Stomach (tissue), 9 donors: ENCODE results near the gene CDC45. TPM values are rescaled to one million over a fixed set of nuclear protein-coding genes. Genes with fewer than 3 reads are reported as not detected.

ENCODE experiments used
- DNase-seq, 2 donors: peaks; one replicate each; pipeline versions ENCODE4 v3.0.0 to v3.0.0-alpha.2; 2013 to 2019
- H3K27ac ChIP-seq, 5 donors: fragments of 200-600 bp in 4 of 5; sonication (generic) in 4 of 5; one replicate each; pipeline ENCODE4 v1.5.1; 2013 to 2019; ENCODE audit warnings: mild to moderate bottlenecking in 1 of 5, moderate library complexity in 1 of 5
- H3K27me3 ChIP-seq, 3 donors: fragments of 200-600 bp; sonication (generic); one replicate each; pipeline ENCODE4 v1.5.1; 2017 to 2019; ENCODE audit warnings: mixed run types in 1 of 3
- H3K36me3 ChIP-seq, 4 donors: fragments of 200-600 bp; sonication (generic); 1 replicate in 3 of 4; 2 replicates in 1 of 4; pipeline ENCODE4 v1.5.1; 2016 to 2019
- H3K4me1 ChIP-seq, 4 donors: fragments of 200-600 bp; sonication (generic); one replicate each; pipeline ENCODE4 v1.5.1; 2016 to 2019
- H3K4me3 ChIP-seq, 4 donors: fragments of 200-600 bp; sonication (generic) in 3 of 4; one replicate each; pipeline ENCODE4 v1.5.1; 2016 to 2019; ENCODE audit warnings: mild to moderate bottlenecking in 1 of 4
- H3K9me3 ChIP-seq, 4 donors: fragments of 200-600 bp; sonication (generic); one replicate each; pipeline ENCODE4 v1.5.1; 2016 to 2019
- EP300 ChIP-seq: sonication (generic); formaldehyde crosslinking; IDR thresholded peaks from one replicate; pipeline ENCODE4 v1.6.1; 2017; ENCODE audit warnings: antibody characterized with exemption
- POLR2A ChIP-seq, 4 donors: fragments of 450-650 bp; IDR thresholded peaks; one replicate each; pipeline ENCODE4 v1.6.1; 2016; ENCODE audit warnings: antibody characterized with exemption in 4 of 4, control low read depth in 2 of 4, mild to moderate bottlenecking in 1 of 4, moderate library complexity in 1 of 4
- POLR2AphosphoS5 ChIP-seq, 3 donors: sonication (generic); formaldehyde crosslinking; IDR thresholded peaks; one replicate each; pipeline ENCODE4 v1.6.1; 2016; ENCODE audit warnings: antibody characterized with exemption in 3 of 3
- WGBS, 5 donors: extraction: QIAGEN DNeasy Blood & Tissue Kit in 3 of 5; methylation state at CpG; one replicate each; pipeline versions ENCODE4 v1.1.5 to v1.1.7; 2013 to 2018; 5-methylcytosine and 5-hydroxymethylcytosine counted together
- intact Hi-C: fragments of 100-400 bp; cut with DNase I; formaldehyde crosslinking; loops from one replicate; pipeline ENCODE4 v1.15.1; 2023; ENCODE audit warnings: low total_unique reads
- polyA plus RNA-seq, 3 donors: library from polyadenylated mRNA; stranded (reverse); fragments of 200-250 nt; gene quantifications; one replicate each; pipeline ENCODE4 v1.2.3, GENCODE V29; 2013
- total RNA-seq, 5 donors: library from RNA; depleted of rRNA; stranded (reverse); fragments of >200 nt; gene quantifications; one replicate each; pipeline versions ENCODE4 v1.1.0 to v1.2.3, GENCODE V29; 2014 to 2016
- TF ChIP-seq, protein P1 (sequence below), 7 experiments: fragments of 450-650 bp in 4 of 7; fragments of 200-600 bp in 3 of 7; sonication (generic) in 3 of 7; IDR thresholded peaks; one replicate each; pipeline ENCODE4 v1.5.1; 2016 to 2019; ENCODE audit warnings: antibody characterized with exemption in 7 of 7, control low read depth in 2 of 7, mild to moderate bottlenecking in 1 of 7
- donor health status: healthy with polysubstance abuse.
- donor health status: Bipolar disorder and iron deficiency.
- donor health status: healthy.

Gene CDC45
- total and polyA plus RNA-seq, 8 donors: 1.2 to 44.2 (median 5.4) TPM; not detected in 1

DNA sequence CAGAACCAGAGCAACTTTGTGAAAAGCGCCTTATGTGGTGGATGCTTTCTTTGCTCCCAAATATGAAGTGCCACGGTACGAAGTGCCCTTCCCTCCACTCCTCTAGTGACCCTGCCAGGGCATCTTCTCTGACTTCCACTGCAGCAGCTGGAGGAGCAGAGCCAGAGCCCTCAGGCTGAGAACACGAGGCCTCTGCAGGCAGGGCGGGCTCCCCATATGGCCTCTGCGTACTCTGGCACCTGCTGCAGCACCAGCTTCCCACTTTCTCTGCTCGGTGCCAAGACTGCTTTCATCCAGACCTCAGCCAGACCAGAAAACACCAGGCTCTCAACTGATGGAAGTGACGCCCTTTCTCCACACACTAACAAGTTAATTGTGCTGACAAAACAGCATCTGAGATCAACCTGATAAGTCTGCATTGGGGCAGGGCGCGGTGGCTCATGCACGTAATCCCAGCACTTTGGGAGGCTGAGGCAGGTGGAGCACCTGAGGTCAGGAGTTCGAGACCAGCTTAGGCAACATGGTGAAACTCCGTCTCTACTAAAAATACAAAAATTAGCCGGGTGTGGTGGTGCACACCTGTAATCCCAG, 13.5 kb upstream of the CDC45 start:
- intact Hi-C loops: no loop called here
- WGBS, 5 donors: 76 to 89% (median 81%) methylated on average over 11 to 14 of the region's 14 CpGs

GRCh38 chr22:19466848-19467752, 12.6 kb upstream of the CDC45 start:
- DNase-seq: no peak
- peaks cover 95 to 100% (median 100%) of the 10 kb centered on the region in 4 donors for H3K36me3 ChIP-seq
- intact Hi-C loops: no loop called here
- TF ChIP-seq, protein P1, sequence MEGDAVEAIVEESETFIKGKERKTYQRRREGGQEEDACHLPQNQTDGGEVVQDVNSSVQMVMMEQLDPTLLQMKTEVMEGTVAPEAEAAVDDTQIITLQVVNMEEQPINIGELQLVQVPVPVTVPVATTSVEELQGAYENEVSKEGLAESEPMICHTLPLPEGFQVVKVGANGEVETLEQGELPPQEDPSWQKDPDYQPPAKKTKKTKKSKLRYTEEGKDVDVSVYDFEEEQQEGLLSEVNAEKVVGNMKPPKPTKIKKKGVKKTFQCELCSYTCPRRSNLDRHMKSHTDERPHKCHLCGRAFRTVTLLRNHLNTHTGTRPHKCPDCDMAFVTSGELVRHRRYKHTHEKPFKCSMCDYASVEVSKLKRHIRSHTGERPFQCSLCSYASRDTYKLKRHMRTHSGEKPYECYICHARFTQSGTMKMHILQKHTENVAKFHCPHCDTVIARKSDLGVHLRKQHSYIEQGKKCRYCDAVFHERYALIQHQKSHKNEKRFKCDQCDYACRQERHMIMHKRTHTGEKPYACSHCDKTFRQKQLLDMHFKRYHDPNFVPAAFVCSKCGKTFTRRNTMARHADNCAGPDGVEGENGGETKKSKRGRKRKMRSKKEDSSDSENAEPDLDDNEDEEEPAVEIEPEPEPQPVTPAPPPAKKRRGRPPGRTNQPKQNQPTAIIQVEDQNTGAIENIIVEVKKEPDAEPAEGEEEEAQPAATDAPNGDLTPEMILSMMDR (IDR thresholded peaks at IDR 0.05): no peak
- TF ChIP-seq POLR2A (IDR thresholded peaks at IDR 0.05) (no peak), POLR2AphosphoS5 (IDR thresholded peaks at IDR 0.05) (no peak), EP300 (no peak)
- H3K4me1 ChIP-seq: no peaks in the 10 kb centered on the region
- H3K27me3 ChIP-seq: no peaks in the 10 kb centered on the region
- no peak overlapping the region for H3K4me3 ChIP-seq
- WGBS, 5 donors: 94 to 95% (median 94%) methylated on average over 9 of the region's 9 CpGs
- no peak overlapping the region for H3K27ac ChIP-seq
- H3K9me3 ChIP-seq: no peaks in the 10 kb centered on the region

More for the DNA sequence above, 13.5 kb upstream of the CDC45 start:
- no peaks in the 10 kb centered on the region for H3K4me1 ChIP-seq
- TF ChIP-seq, protein P1 (IDR thresholded peaks at IDR 0.05): no peak
- TF ChIP-seq POLR2AphosphoS5 (IDR thresholded peaks at IDR 0.05): no peak
- TF ChIP-seq EP300: no peak
- TF ChIP-seq POLR2A (IDR thresholded peaks at IDR 0.05): no peak
- no peaks in the 10 kb centered on the region for H3K27me3 ChIP-seq
- H3K27ac ChIP-seq: no peak overlapping the region
- H3K9me3 ChIP-seq: no peaks in the 10 kb centered on the region
- no peak for DNase-seq
- H3K4me3 ChIP-seq: no peak overlapping the region
- peaks cover 94 to 100% (median 99%) of the 10 kb centered on the region in 4 donors for H3K36me3 ChIP-seq

DNA sequence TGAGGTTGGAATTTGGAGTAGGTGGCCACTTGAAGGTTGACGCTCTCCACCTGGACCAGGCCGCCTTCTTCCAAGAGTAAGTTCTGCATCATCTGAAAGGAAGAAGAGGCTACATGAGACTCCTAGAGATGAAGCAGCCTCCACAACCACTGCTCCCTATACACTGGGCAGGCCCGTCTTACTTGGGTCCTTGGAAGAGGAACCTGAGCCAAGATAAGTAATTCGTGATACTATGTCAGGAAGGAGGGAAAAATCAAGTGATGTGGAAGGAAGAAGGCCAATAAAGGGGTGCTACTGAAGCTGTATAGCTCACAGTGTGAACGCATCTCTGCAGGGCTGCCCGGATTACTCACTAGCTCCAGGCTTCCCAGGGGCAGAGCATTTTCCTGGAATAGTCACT, 11.8 kb upstream of the CDC45 start:
- Histone ChIP-seq H3K27ac (no peak overlapping the region), H3K4me3 (no peak overlapping the region), H3K36me3 (peaks cover 97 to 100% (median 100%) of the 10 kb centered on the region in 4 donors), H3K9me3 (no peaks in the 10 kb centered on the region), H3K4me1 (no peaks in the 10 kb centered on the region), H3K27me3 (no peaks in the 10 kb centered on the region)
- DNase-seq: no peak
- intact Hi-C loops: no loop called here
- 80 to 95% (median 90%) methylated on average over 6 of the region's 6 CpGs for WGBS, 5 donors
- TF ChIP-seq POLR2AphosphoS5 (IDR thresholded peaks at IDR 0.05): no peak
- TF ChIP-seq, protein P1 (IDR thresholded peaks at IDR 0.05): no peak
- no peak for TF ChIP-seq POLR2A (IDR thresholded peaks at IDR 0.05)
- no peak for TF ChIP-seq EP300

- H3K36me3 ChIP-seq: peaks cover 95 to 100% (median 100%) of the 10 kb centered on the region in 4 donors
- H3K27ac ChIP-seq: no peak overlapping the region
- no peaks in the 10 kb centered on the region for H3K9me3 ChIP-seq
- DNase-seq: no peak
- no peaks in the 10 kb centered on the region for H3K27me3 ChIP-seq
- WGBS, 5 donors: 91 to 97% (median 95%) methylated on average over 7 of the region's 7 CpGs
- no peaks in the 10 kb centered on the region for H3K4me1 ChIP-seq
- H3K4me3 ChIP-seq: no peak overlapping the region
- intact Hi-C loops: no loop called here
- TF ChIP-seq POLR2A (IDR thresholded peaks at IDR 0.05) (no peak), POLR2AphosphoS5 (IDR thresholded peaks at IDR 0.05) (no peak), EP300 (no peak)
- TF ChIP-seq, protein P1 (IDR thresholded peaks at IDR 0.05): no peak
Observed at GRCh38 chr22:19469421-19469820, 10.3 kb upstream of the CDC45 start.
